ENCODE results near the gene PANK2. TPM values are rescaled to one million over a fixed set of nuclear protein-coding genes. Genes with fewer than 3 reads are reported as not detected.

The PANK2 gene
- total and polyA plus RNA-seq, 2 experiments from 2014 or later = 36.1 to 72.0 TPM

GRCh38 chr20:3867802-3868201 lies 21.4 kb upstream of the PANK2 start (continued):
- TF ChIP-seq ZNF462 (CRISPR knock-in tag; IDR thresholded peaks at IDR 0.05) (no peak), JUNB (IDR thresholded peaks at IDR 0.05; ENCODE audit: unreplicated experiment) (no peak), STAT1 (IDR thresholded peaks at IDR 0.05; ENCODE audit: unreplicated experiment) (no peak), NANOG (IDR thresholded peaks at IDR 0.05; ENCODE audit: borderline replicate concordance) (no peak), POLR2AphosphoS5 (IDR thresholded peaks at IDR 0.05; ENCODE audit: low read depth) (no peak), ZNF114 (CRISPR knock-in tag; IDR thresholded peaks at IDR 0.05) (no peak)

- Mint-ChIP-seq H3K27ac (no peak overlapping the region), H3K27me3 (ENCODE audit: insufficient read depth, low read depth, poor library complexity) (peaks cover 9% of the 10 kb centered on the region), H3K9me3 (no peaks in the 10 kb centered on the region), H3K4me1 (no peaks in the 10 kb centered on the region), H3K4me3 (no peak overlapping the region), H3K36me3 (ENCODE audit: low read depth) (peaks cover 18% of the 10 kb centered on the region)
- no peak for ATAC-seq
- H3K36me3 ChIP-seq (ENCODE audit: insufficient read depth) = 0 out of 2 replicates have a peak, but pooled peaks cover 3% of the 10 kb centered on the region
- no peaks in the 10 kb centered on the region for H3K4me1 ChIP-seq (ENCODE audit: insufficient read depth)
- no peaks in the 10 kb centered on the region for H3F3A ChIP-seq (replicated peaks; ENCODE audit: low read depth)
- H2AFZ ChIP-seq = no peak overlapping the region
- H3K27me3 ChIP-seq (ENCODE audit: insufficient read depth) = no peaks in the 10 kb centered on the region
- no peak overlapping the region for H3K27ac ChIP-seq (ENCODE audit: low read depth)
- no peaks in the 10 kb centered on the region for H3K79me2 ChIP-seq (replicated peaks; ENCODE audit: insufficient read depth)
- no peak for DNase-seq (ENCODE audit: low spot score)
- H3K9me2 ChIP-seq (ENCODE audit: insufficient read depth) = no peaks in the 10 kb centered on the region
- H3K4me2 ChIP-seq = no peak overlapping the region
- no peak overlapping the region for H3K4me3 ChIP-seq
- H4K20me1 ChIP-seq (replicated peaks; ENCODE audit: insufficient read depth) = no peaks in the 10 kb centered on the region; the same call in 1 of the 2 replicates
- TF ChIP-seq STAT1 (IDR thresholded peaks at IDR 0.05; ENCODE audit: unreplicated experiment) = no peak
- TF ChIP-seq CREB1 (CRISPR knock-in tag; IDR thresholded peaks at IDR 0.05; ENCODE audit: low read depth) = no peak
- TF ChIP-seq EZH2 (IDR thresholded peaks at IDR 0.05; ENCODE audit: low read depth, unreplicated experiment) = no peak
- no peak for TF ChIP-seq ETS1 (IDR thresholded peaks at IDR 0.05)
- no peak for TF ChIP-seq JUNB (IDR thresholded peaks at IDR 0.05; ENCODE audit: unreplicated experiment)
- TF ChIP-seq CTCF (conservative IDR thresholded peaks at IDR 0.05; ENCODE audit: low read depth in 2 of 2) = no peak
- no peak for TF ChIP-seq ZNF331 (CRISPR knock-in tag; IDR thresholded peaks at IDR 0.05; ENCODE audit: low read depth)
- TF ChIP-seq EZH2phosphoT487 (IDR thresholded peaks at IDR 0.05; ENCODE audit: unreplicated experiment) = no peak
Observed at GRCh38 chr20:3869839-3870634, 19.1 kb upstream of the PANK2 start.

Data from GM23338 (cell line).